Astrocyte of the cerebellum (primary cell): ENCODE measurements around the gene MPND.

Experiments
- DNase-seq: peaks from one replicate; pipeline ENCODE4 v3.0.0-alpha.2; 2011; ENCODE audit warnings: low read depth
- H3K4me3 ChIP-seq: 2 replicates; pipeline ENCODE4 v1.5.1; 2011; ENCODE audit warnings: mild to moderate bottlenecking, low read depth, low read length, moderate library complexity
- in situ Hi-C: cut with HindIII; loops from 2 replicates; pipeline ENCODE4 v1.10.0; 2017; ENCODE audit warnings: low sequenced_read_pairs
- TF ChIP-seq, protein P1 (sequence below): IDR thresholded peaks from 2 replicates; pipeline ENCODE4 v1.5.1; 2012; ENCODE audit warnings: low read length, low read depth, moderate library complexity, mild to moderate bottlenecking; ENCODE audit errors: missing control alignments

Gene MPND

DNA sequence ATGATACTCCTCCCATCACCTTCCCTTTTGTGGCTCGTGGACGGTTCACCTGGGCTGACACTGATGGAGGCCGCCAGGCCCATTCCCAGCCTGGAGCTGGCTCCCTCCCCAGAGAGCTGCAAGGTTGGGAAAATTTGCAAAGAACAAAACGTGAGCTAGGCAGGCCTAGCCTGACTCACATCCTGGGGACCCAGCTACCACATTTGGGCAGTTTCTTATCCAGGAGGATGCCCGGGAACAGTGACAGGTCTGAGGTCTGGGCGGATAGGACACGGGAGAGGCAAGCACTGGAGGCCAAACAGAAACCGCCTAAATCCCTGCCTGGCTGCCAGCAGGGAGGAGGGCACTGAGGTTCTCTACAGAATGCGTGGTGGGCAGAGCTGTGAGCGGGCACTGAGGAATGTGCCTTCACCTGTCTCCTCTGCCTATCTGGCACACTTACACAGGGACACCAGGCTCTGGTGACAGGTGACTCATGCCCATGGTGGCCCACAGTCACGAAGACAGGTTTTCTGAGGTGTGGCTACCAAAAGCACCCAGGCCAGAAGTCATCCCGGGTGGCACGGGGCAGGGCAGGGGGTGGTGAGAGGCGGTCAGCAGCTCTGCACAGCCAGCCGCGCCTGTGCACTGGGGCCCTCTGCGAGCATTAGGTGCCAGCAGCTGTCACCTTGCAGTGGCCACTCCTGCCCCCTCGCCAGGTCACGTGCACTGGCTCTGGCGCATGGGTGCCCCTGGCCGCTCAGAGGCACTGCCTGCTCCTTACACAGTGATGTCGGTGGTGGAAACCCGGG is 33.8 kb downstream of the MPND start:
- TF ChIP-seq, protein P1, sequence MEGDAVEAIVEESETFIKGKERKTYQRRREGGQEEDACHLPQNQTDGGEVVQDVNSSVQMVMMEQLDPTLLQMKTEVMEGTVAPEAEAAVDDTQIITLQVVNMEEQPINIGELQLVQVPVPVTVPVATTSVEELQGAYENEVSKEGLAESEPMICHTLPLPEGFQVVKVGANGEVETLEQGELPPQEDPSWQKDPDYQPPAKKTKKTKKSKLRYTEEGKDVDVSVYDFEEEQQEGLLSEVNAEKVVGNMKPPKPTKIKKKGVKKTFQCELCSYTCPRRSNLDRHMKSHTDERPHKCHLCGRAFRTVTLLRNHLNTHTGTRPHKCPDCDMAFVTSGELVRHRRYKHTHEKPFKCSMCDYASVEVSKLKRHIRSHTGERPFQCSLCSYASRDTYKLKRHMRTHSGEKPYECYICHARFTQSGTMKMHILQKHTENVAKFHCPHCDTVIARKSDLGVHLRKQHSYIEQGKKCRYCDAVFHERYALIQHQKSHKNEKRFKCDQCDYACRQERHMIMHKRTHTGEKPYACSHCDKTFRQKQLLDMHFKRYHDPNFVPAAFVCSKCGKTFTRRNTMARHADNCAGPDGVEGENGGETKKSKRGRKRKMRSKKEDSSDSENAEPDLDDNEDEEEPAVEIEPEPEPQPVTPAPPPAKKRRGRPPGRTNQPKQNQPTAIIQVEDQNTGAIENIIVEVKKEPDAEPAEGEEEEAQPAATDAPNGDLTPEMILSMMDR = no peak
- no peak for DNase-seq
- in situ Hi-C loops = no loop called here
- H3K4me3 ChIP-seq = no peak overlapping the region

DNA sequence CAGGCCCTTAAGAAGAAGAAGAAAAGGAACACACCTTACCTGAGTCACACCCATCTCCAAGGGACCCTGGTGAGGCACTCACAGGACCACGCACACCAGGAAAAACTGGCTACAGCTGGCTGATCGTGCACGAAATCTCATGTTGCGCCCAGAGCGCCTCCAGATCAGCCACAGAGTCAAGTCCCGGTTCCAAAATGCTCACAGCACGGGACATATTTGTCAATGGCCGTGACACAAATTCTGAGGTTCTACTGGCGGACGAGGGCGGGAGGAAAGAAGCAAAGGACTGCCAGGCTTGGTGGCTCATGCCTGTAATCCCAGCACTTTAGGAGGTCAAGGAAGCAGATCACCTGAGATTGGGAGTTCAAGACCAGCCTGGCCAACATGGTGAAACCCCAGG is 35.5 kb downstream of the MPND start:
- no peak for DNase-seq
- TF ChIP-seq, protein P1 = no peak
- H3K4me3 ChIP-seq = no peak overlapping the region
- in situ Hi-C loops = no loop called here

DNA sequence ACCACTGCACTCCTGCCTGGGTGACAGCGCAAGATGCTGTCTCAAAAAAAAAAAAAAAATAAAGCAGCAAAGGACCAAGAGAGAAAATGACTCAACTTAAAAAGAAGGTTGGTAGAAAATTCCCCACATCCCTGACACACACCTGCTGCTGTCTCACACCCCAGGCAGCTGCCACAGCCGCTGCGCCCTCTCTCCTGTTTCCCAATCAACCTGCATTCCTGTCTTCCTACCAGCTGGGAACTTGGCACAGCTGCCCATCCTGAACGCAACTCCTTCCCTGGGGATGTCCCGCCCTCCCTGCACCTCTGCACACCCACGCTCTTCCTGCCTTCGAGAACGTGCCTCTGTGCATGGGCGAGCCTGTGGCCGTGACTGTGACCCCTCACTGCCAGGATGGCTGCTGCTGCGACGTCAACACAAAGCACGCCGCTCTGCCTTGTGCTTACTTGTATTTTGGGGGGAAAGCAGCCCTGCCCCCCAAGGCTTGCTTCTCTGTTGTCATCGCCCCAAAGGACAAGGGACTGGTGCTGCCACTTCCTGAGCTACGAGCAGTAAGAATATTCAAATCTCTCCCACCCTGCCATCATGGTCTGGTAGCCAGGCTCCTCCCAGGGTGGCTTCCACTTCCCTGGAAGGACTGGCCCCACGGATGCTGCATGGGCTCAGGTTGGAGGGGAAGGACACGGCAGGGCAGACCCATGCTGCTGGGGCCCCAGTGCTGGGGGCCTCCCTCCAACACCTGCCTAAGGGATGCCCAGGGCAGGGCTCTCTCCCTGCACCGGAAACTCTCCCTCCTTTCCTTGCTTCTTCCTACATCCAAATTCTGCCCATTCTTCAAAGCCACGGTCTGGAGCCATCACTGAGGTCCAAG is 36.3 kb downstream of the MPND start:
- H3K4me3 ChIP-seq = no peak overlapping the region
- DNase-seq = no peak
- in situ Hi-C loops = no loop called here
- TF ChIP-seq, protein P1 = no peak

DNA sequence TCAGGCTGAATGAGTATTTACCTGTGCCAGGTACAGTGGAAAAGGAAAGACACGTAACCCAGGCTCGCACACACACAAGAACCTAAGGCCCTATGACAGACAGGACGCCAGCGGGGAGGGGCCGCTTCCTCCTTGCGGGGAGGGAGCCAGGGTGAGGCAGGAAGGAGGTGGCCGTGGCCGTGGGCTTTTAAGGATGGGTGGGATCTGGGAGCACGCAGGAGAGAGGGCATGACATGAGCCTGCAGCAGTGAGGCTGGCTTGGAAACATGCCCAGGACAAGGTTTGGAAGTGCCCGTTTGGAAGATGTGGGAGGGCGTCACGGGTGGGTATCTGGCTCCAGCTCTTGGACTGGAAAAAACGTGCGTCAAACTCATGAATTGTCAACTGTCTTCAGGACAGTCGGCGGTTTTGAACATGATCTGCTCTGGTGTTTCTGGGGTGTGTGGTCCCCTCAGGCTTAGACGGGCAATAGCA is 36.9 kb downstream of the MPND start:
- H3K4me3 ChIP-seq = no peak overlapping the region
- no peak for DNase-seq
- in situ Hi-C loops = no loop called here
- TF ChIP-seq, protein P1 = no peak

DNA sequence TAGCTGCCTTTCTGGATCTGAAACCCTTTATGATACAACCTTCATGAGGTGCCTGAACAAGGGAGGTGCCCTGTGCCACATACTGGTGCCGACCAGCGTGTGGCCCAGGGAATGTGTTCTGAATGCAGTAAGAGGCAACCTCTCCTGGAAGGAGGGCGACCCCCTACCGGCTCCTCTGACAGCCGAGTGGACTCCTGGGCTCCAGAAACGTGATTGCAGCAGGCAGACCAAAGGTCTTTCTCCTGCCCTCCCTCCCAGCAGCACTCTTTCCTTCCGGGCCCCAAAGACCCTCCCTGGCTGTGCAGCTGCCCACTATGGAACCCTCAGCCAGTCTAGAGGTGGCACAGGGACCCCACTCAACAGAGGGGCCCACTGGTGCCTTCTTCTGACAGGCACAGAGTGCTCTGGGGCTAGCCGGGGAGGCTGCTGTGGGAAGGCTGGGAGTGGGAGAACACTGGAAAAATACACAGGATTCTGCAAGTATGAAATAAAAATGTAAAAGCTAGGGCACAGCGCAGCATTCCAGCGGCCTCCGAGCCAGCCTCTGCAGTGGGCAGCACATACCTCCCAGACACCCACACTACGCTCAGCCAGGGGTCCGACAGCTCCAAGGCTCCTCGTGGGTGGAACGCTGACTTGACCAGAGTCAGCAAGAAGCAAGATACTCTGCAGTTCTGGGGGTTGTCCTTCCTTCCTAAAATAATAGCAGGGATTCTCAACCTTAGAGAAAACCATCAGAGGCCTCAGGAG is 42.1 kb downstream of the MPND start:
- H3K4me3 ChIP-seq = no peak overlapping the region
- in situ Hi-C loops = no loop called here
- DNase-seq = no peak
- TF ChIP-seq, protein P1 = no peak
